ENCODE results near the gene PCYOX1L.

Gene PCYOX1L, protein sequence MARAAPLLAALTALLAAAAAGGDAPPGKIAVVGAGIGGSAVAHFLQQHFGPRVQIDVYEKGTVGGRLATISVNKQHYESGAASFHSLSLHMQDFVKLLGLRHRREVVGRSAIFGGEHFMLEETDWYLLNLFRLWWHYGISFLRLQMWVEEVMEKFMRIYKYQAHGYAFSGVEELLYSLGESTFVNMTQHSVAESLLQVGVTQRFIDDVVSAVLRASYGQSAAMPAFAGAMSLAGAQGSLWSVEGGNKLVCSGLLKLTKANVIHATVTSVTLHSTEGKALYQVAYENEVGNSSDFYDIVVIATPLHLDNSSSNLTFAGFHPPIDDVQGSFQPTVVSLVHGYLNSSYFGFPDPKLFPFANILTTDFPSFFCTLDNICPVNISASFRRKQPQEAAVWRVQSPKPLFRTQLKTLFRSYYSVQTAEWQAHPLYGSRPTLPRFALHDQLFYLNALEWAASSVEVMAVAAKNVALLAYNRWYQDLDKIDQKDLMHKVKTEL

DNA sequence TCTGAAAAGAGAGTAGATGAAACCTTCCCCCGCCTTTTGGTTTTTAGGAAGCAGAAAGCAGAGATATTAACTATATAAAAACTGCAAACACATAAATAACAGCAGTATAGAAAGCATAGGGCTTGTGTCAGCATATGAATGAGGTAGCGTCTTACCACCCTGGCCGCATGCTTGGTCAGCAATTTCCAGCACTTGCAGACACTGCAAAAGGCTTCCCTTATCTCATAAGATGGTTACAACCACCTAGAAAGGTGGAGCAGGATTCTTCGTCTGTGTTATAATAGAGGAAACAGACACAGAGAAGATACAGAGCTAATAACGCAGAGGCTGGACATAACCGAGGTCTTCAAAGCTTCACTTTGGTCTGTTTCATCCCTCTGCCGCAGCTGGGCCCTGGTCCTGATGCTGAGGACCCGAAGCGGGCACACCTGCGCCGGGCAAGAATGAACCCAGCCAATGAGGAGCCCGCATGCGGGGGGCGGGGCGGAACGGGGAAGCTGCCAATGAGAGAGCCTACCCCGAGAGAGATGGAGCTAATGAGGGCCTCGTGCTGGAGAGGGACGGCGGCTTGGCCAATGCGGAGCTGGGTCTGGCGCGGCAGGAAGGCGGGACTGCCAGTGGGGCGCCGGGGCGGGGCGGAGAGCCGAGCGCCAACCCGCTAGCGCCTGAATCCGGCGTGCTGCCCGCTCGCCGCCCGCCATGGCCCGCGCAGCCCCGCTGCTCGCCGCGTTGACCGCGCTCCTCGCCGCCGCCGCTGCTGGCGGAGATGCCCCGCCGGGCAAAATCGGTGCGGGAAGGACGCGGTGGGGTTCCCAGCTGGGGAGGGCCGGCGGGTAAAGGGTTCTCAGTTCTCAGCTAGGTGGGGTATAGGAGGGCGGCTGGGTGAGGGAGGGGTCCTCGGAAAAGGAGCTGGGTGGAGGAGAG is at the start of gene PCYOX1L:
Gene PCYOX1L (plus strand): TSS at position 677 of the 924 bp plus-strand sequence. CDS start 23 bp downstream, at position 700.
- DNase-seq: peak; percentile 53 to 98 (median 94)

DNA sequence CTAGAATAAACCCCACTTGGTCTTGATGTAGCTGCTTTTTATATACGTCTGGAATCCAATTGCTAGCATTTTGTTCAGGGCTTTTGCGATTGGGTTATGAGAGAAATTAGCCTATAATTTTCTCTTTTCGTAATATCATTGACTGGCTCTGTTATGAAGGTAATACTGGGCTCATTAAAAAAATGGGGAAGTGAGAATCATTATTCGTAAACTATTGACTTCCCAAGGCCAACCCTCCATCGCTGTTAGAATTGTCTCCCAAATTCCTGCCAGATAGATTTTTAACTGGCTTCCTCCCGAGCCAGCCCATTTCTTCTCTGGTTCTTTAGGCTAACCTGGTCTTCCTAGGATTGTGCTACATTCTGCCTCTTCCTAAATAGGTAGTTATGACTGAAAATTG is 48.5 kb upstream of the PCYOX1L start:
- no peak for DNase-seq

DNA sequence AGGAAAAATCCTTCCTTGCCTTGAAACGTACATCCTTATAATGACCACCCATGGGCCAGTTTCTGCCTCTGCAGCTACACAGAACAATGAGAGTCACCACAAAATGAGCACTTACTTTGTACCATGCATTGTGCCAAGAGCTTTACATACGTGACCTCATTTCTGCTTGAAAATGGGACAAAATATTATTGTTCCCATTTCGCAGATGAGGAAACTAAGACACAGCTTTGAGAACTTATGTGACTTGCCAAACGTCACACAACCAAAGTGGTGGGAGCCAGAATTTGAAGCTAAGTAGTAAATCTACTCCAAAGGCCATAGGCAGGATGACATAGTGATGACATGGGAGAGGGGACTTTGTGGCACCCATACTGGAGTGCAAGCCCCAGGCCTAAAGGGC is 47.4 kb upstream of the PCYOX1L start:
- no peak for DNase-seq

DNA sequence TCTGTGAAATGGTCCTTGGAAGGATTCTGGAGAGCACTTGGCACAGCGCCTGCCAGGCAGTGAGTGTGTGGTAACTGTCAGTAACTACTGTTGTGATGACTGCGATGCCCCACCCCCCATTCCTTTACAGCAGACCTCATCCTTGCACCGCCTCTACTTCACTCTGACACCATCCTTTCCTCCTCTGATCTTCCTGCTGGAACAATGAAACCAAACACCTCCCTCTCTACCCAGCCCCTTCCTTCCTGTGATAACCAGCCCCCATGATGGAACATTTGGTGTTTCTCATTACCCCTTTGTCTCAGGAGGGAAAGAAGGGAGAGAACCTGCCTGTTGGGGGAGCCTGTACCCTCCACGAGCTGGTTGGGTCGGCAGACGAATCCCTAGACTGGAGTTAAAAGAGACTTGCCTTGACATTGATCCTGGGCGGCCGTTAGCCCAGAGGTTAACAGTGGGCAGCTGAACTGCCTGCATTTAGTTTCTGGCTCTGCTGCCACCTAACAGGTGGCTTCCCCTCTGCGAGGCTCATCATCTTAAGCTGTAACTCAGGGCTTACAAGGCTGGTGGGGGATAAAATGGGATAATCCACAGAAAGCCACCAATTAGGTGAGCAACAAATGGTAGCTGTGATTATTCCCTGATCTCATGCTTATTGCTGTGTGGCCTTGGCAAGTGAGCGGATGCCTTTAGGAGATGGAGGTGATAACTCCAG is 46.7 kb upstream of the PCYOX1L start:
- DNase-seq: no peak

DNA sequence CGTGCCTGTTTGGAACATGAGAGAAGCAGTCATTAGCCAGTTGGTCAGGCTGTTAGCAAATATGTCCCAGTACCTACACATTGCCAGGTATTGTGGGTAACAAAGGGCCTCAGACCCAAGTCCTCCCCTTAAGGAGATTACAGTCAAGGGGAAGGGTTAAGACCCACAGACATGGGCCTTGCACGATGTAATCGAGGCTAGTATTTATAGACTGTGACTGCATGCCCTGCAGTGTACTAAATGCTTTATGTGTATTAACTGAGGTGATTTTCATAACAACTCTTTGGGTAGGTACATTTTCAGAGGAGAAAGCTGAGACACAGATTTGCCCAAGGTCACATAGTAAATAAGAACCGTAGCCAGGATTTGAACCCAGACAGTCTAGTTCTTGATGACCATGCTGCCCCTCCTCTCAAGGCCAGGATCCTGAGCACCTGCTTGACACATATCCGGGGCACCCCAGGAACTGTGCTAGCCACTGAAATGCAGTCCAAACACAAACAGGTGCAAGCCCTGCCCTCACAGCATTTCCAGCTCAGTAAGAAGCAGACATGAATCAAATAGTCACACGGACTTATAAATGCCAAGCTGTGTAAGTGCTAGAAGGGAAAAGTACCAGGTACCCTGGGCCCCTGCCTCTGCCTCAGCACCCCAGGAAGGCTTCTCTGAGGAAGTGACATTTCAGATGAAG is 44.5 kb upstream of the PCYOX1L start:
- no peak for DNase-seq

DNA sequence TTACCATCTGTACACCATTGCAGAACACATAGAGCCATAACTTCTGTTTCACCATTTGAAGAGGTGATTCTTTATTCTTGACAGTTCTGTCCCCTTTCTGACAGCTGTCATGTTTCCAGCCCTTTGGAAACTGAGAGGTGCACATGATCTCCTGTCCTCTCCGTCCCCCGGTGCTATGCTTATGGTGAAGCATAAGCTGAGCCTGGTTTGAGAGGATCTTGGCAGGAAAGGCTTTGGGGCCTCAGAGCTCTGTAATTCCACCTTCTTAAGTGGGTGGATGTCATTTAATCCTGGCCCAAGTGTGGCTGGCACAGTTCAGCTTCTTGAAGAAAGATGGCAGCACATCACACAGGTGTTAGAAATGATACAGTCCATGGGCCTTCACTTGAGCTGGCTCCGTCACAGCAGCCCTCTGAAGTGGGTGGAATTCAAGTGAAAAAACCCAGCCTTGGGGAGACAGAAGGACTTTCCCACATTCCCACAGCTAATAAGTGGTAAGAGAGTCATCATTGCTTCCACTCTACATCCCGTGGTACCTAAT is 43.2 kb upstream of the PCYOX1L start:
- no peak for DNase-seq

DNA sequence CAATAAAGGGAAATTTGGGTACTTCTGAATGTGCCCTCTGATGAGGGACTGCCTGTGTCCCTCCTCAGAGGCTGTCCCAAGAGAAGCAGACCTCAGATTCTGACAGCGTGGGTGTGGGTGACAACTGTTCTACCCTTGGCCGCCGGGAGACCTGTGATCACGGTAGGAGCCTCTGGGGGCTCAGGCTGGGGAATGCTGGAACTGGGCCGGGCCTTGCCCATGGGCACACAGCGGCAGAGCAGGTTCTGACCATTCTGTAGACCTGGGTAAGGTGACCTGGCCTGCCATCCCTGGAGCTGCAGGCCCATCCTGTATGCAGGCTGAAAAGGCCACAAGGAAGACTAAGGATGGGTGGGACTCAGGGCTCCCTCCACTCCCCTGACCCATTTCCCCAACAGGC is 42.1 kb upstream of the PCYOX1L start:
- DNase-seq: no peak

DNA sequence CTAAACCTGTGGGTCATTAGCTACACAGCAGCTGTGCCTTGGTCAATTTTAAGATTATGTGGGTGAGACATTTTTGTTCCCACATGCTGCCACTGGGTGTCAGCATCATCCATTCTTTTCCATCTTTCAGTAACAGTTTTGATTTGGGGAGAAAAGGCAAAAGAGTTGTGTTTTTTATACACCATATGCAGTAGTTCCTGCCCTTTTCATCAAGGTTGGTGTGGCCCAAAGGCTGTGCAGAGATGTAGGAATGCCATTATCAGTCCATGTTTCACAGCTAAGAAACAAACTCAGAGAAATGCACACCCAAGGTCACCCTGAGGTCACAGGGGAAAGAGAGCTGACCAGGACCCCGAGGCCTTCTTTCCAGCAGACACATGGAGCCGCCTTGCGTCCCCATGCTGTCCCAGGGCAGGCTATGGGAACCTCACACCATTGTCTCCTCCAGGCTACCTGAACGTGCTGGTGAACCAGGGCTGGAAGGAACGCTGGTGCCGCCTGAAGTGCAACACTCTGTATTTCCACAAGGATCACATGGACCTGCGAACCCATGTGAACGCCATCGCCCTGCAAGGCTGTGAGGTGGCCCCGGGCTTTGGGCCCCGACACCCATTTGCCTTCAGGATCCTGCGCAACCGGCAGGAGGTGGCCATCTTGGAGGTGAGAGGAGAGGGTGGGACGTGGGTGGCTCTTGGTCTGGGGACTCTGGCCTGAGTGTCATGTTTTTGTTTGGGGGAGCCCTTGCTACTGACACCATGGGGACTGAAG is 40.4 kb upstream of the PCYOX1L start:
- DNase-seq: peak in 15 of 56 donors; percentile 1 to 51 (median 8)

DNA sequence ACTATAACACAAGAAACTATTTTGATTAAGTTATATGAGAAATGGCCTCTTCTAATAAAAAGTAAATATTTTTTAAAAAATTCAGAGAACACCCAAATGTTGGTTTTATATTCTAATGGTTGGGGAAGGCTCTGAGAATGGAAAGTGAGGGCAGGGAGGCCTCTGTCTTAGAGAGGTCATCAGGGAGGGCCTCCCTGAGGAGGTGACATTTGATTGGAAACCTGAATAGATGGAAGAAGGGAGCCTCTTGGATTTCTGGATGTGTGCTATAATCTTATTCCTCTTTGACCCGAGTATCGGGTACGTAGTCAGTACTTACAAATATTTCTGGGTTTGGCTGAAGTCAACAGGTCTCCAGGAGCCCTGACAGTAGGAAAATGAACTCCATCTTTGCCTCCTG is 38.7 kb upstream of the PCYOX1L start:
- DNase-seq: no peak

DNA sequence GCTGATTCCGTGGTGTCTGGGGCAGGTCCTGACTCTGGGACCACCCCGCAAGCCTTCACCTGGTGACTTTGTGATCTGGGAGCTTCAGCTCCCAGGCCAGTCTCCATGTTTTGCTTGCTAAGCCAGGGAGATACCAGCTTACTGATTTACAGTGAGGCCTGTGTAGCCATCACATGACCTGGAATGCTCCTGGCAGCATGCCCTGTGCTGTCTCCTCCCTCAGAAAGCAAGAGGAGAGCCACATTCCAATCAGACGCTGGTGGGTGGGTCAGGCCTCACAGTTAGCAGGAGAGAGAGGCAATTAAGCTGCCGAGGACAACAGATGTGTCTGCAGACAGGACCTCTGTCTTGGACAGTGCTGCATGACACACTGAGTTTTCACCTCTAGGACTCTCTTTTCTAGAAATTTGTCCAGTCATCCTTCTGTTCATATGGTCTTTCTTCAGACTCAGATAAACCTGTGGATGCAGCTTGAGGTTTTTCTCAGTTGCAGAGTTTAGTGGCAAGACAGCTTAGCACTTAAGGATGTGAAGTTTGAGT is 37.0 kb upstream of the PCYOX1L start:
- DNase-seq: peak in 38 of 56 donors; percentile 3 to 56 (median 19)

DNA sequence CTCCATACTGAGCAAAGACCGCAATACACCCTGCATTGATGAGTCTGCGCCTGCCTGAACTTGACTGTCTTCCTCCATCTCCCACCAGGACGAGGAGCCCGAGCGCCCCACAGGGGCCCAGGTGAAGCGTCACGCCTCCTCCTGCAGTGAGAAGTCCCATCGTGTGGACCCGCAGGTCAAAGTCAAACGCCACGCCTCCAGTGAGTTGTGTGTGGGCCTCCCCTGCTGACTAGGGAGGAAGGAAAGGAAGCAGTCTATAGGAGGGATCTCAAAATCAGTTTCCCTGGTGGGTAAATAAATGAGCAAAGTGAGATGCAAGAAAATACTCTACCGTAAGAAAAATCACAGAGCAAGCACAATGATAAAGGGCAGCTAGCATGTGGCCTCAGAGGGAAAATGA is 35.3 kb upstream of the PCYOX1L start:
- DNase-seq: no peak

DNA sequence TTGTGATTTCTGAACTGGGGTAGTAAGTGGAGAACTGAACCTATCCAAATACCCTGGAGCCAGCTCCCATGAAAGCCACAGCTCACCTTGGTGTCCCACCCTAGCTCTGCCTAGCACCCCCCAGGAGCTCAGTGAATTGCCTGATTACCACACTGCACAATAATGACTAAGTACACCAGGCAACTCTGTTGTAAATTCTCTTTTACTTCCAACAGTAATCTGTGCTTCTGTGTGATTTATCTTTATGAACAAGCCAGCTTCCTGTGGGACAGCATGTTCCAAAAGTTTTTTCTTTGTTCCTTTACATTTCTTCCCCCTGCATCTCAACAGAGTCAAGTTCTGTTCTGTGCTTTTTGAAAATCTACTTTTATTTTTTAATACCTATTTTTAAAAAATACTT is 34.6 kb upstream of the PCYOX1L start:
- DNase-seq: no peak

DNA sequence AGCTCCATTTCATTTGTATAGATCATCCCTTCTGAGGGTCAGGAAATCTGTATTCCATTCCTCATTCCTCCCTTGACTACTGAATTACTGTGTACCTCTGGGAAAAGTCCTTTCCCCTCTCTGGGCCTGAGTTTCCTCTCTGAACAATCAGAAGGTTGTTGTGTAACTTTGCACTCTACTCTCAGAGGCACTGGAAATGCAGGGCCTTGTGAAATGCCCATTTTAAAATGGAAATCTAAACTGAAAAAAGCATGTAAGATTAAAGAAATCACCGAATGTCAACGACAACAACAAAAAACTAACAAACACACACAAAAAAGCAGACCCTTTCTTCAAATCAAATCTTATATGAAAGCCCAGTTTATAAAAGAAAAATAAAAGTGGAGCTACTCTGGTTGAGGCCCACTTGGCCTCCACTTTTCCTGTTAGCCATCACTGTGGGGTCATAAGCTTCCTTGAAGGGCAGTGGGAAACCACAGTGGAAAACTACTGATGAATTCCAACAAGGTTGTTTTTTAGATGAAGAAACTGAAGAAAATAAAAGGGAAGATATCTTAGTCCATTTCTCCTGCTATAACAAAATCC is 34.1 kb upstream of the PCYOX1L start:
- no peak for DNase-seq

DNA sequence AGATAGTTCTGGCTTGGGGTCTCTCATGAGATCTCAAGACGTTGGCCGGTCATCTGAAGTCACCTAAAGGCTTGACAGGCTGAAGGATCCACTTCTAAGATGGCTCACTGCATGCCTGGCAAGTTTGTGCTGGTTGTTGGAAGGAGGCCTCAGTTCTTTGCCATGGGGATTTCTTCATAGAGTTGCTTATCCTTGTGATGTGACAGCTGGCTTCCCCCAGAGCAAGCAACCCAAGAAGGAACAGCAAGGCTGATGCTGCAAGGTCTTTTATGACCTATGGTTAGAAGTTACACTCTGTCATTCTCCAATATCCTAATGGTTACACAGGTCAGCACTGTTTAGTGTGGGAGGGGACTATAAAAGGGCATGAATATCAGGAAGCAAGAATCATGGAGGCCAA is 33.2 kb upstream of the PCYOX1L start:
- no peak for DNase-seq

DNA sequence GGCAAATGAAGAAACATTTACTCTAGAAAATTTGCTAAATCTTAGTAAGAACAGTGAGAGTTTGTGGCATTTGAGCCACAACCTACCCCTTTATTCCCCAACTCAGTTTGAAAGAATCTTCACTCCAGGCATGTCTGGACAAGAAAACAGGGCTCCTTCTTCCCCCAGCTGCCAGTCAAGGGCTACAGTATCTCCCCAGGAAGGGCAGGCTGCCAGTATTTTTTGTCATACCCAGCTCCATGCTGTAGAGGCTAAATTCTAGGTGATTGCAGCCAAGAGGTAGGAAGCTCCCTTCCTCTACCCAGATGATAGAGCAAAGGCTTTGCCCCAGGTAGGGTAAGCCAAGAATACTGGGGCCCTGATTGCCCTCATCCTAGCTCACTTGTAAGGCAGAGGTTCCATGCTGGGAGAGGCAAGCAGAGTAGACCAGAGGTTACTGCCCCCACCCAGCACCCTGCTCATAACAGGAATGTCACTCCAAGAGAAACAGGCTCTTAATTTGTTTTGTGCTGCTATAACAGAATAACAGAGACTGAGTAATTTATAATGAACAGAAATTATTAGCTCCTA is 32.6 kb upstream of the PCYOX1L start:
- DNase-seq: no peak

DNA sequence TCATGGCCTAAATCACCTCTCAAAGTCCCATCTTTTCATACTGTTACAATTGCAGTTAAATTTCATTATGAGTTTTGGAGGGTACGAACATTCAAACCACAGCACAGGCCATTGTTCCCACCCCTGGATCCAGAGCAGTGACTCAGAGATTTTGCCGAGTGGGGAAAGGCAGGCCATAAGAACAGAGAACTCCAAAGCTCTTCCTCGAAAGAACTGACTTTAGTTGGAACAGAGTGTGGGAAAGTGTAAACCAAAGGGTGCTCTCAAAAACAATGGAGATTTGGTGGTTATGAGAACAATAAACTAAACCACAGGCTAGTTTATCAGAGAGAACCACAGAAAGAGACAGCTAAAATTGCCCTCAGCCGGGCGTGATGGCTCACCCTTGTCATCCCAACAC is 32.0 kb upstream of the PCYOX1L start:
- no peak for DNase-seq

DNA sequence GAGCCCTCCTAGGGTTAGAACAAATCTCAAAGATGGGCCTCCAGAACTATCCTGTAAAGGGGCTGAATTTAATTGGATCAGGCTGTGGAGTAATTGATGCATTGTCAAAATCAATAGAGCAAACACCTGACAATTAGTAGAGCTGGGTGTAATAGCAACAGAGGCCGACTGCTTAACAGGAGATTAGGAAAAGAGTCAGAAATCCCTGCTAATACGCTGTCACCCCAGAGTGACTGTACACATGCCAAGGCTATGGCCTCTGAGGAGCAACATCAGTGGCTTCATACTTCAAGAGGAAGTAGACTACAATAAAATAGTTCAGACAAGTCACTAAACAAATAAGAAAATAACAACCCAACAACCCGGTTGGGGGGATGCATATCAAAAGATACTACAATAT is 31.2 kb upstream of the PCYOX1L start:
- DNase-seq: no peak

DNA sequence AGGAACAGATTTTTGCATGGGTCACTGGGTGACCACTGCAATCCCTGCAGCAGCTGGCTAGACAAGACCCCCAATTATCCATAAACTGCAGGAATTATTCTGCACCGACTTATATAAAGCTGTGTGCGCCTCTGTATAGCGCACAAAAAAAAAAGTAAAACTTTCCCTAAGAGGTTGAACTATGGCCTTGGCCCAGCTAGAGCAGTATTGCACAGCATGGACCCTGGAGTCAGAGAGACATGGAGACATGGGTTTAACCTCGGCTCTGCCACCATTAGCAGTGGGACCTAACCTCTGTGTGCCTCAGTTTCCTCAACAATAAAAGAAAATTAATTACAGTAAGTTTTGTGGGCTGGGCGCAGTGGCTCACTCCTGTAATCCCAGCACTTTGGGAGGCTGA is 29.7 kb upstream of the PCYOX1L start:
- DNase-seq: no peak
